ENCODE data around the gene EHHADH.

GRCh38 chr3:185199671-185200070, 54.2 kb downstream of the EHHADH start:
- TF ChIP-seq EZH2 (IDR thresholded peaks at IDR 0.05; ENCODE audit: borderline replicate concordance, low read depth, low read length) (no peak), CTCF (IDR thresholded peaks at IDR 0.05 in 2 of 3, conservative IDR thresholded peaks at IDR 0.05 in 1 of 3; ENCODE audit: insufficient read depth in 2 of 3, low read depth in 1 of 3, low read length in 3 of 3) (no peak), ZNF224 (CRISPR knock-in tag; IDR thresholded peaks at IDR 0.05) (no peak), POLR2G (IDR thresholded peaks at IDR 0.05; ENCODE audit: low read depth, low read length) (no peak), NFYB (IDR thresholded peaks at IDR 0.05; ENCODE audit: extremely low read depth, insufficient read length) (no peak), ZBTB12 (CRISPR knock-in tag; IDR thresholded peaks at IDR 0.05) (no peak), SPI1 (IDR thresholded peaks at IDR 0.05; ENCODE audit: borderline replicate concordance, low read depth, low read length) (no peak), SIN3A (IDR thresholded peaks at IDR 0.05; ENCODE audit: borderline replicate concordance in 2 of 2, control insufficient read depth in 1 of 2, low read depth in 2 of 2, low read length in 2 of 2) (no peak), USF1 (CRISPR knock-in tag; IDR thresholded peaks at IDR 0.05) (no peak)

Data from K562 (cell line).